Measurements from ENCODE around the gene HNRNPH2.
A peak's percentile ranks its signal among the peaks of the same experiment; 100 is the strongest.

Gene HNRNPH2

DNA sequence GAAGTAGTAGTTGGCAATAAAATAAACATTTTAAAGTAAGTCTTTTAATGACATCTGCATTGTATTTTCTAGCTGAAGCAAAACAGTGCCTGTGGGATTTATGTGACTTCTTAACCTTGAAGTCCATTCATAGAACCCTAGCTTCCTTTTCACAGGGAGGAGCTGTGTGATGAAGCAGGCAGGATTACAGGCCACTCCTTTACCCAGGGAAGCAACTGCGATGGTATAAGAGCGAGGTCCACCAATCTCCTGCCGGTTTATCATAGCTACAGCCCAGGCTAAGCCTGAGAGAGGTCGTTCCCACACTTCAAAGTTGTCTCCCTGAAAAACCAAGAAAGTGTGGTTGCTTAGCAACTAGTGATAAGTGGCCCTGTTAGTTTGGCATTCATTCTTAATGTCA is 10.2 kb upstream of the HNRNPH2 start:
- no peak for DNase-seq

- DNase-seq, result no peak
Observed at GRCh38 chrX:101398694-101399093, 9.3 kb upstream of the HNRNPH2 start.

- no peak for DNase-seq
Observed at GRCh38 chrX:101399825-101400224, 8.2 kb upstream of the HNRNPH2 start.

DNA sequence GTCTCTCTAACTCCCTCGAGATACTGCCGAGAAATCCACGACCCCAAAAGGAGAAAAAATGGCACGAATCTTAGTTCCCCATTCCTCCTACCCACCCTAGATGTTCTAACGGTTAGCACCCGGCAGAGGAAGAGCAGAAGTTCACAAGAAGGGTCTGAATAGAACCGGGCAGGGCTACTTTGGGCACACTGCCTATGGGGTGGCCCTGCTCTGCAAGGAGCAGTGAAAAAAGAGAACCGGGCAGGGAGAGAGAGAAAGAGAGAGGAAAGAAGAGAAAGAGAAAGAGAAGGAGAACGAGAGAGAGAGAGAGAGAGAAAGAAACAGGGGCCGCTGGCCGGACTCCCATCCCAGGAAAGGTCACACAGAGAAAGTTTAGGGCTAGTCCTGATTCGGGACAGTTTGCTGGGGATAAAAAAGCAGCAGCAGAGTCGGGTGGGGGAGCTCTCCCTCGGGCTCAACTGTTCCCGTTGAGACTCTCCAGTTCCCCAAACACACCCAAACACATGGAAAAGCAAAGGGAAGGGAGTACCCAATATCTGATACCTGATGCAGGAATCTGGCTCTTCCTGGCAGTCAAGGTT is 765 bp upstream of the HNRNPH2 start:
- no peak for DNase-seq

GRCh38 chrX:101408532-101408841 is 465 bp downstream of the HNRNPH2 start:
- DNase-seq, result no peak

- DNase-seq, result no peak
Observed at GRCh38 chrX:101409043-101409442, 1.0 kb downstream of the HNRNPH2 start.

DNA sequence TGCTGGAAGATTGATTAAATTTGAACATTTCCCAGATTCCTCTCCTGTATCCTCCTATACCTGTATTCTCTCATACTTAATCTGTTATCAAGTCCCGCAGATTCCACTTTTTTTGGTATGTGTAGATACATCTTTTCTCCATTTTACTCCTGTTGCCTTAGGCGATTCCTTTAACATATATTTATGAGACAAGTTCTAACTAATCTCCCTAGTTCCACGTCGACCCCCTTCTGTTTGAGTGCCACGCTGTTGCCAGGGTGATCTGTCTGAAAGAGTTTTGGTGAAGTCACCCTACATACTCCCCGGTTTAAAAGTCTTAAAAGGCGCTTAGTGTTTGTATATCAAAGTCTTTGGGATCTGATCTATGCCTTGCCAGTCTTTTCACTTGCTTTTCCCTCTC is 2.4 kb downstream of the HNRNPH2 start:
- no peak for DNase-seq

DNA sequence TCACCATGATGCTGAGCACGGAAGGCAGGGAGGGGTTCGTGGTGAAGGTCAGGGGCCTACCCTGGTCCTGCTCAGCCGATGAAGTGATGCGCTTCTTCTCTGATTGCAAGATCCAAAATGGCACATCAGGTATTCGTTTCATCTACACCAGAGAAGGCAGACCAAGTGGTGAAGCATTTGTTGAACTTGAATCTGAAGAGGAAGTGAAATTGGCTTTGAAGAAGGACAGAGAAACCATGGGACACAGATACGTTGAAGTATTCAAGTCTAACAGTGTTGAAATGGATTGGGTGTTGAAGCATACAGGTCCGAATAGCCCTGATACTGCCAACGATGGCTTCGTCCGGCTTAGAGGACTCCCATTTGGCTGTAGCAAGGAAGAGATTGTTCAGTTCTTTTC is 4.0 kb downstream of the HNRNPH2 start:
- no peak for DNase-seq

GRCh38 chrX:101415180-101416145 is 7.4 kb downstream of the HNRNPH2 start:
- DNase-seq, result no peak

DNA sequence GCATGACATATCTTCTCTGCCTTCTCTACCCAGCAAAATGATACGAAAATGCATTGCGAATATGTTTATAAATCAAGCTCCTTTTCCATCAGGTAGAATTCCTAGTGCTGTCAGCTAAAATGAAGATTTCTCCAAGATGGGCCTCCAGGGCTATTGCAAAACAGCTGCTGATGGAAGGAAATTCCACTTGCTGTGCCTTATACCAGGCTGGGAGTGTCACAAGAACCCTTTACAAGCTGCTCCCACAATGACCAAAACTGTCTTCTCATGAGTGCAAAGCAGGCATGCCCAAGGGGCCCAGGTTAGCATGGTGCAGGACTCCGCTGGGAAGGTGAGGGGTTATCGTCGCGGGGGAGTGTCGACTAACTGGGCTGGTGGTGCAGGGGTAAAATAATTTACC is 8.7 kb downstream of the HNRNPH2 start:
- DNase-seq, result no peak

GRCh38 chrX:101417190-101417589 is 9.2 kb downstream of the HNRNPH2 start:
- DNase-seq, result no peak

DNA sequence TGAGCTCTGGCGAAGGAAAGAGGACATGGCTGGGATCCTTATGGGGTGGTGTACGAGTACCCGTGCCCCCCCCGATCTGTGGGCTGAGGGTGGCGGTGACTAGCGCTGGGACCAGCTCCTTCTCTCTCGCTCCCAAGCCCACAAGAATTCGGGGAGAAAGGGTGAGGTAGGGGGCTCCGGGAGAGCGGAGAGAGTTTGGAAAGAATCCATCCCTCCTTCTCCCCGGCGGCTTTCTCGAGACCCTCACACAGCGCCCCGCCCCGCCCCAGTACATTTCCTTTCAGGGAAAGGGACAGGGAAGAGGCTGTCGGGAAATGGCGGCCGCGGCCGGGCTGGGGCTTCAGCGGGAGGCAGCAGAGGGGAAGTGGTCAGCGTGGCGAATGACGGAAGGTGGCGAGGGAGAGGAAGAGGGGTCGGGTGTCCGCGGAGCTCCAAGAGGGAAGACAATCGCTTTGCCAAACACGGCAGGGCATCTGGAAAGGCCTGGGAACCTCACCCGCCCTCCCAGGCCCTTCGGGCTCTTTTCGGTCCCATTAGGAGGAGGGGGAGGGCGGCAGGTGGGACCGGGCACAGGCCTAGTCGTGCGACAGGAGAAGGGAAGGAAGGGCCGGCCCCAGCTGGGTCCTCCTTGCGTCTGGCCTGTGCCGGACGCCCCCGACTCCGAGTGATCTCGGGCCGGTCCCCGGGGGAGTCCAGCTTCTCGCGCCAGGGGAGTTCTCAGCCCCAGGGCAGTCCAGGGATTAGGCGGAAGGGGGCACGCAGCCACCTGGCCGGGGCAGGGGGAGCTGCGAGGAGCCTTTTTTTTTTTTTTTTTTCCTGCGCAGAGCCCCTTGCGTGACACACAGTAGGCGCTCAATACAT is 10.2 kb downstream of the HNRNPH2 start:
- DNase-seq, result peak; percentile 19

DNA sequence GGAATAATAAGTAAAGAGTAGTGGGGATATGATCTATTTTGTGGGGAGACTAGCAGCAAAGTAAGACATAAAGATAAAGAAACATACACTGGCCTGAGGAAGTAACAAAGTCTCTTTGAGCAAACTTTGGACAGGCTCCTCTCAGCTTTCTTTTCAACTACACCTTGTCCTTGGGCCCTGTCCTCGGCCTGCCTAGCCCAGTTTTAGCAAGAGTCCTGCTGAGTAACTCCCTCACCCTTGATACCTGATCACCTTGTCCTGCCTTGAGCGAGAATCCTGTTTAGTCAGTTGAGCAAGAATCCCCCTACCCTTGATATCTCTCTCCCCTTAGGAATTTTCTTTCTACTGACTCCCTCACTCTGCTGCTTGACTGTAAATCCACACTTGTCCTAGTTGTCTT is 11.5 kb downstream of the HNRNPH2 start:
- DNase-seq, result no peak

DNA sequence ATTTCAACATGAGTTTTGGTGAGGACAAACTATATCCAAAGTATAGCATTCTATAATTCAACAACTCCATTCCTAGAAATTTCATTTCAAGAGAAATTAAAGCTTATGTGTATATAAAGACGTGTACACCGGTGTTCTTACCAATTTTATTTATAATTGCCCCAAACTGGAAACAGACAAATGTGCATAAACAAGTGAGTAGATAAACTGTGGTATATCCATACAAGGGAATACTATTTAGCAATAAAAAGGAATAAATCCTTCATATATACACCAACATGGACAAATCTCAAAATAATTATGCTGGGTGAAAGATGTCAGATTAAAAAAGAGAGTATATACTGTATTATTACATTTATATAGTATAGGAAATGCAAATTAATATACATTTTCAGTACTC is 19.9 kb downstream of the HNRNPH2 start:
- no peak for DNase-seq

DNA sequence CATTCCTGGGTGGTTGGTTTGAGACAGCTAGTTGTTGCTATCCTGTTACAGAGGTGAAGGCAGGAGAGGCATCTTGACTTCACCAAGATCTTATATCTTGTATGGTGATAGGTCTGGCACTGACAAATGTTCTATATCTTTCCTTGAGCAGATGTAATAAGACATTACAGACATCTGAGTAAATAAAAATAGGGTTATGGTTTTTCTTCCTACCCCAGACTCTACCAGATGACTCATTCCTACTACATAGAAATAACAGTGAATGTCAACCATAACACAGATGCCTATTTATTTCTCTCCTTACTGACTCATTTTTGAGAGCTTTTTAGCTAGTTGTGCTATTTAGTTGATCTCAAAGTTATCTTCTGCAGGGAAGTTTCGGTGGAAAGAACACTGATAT is 21.9 kb downstream of the HNRNPH2 start:
- DNase-seq, result no peak

GRCh38 chrX:101430457-101431078 is 22.5 kb downstream of the HNRNPH2 start:
- DNase-seq, result no peak

DNA sequence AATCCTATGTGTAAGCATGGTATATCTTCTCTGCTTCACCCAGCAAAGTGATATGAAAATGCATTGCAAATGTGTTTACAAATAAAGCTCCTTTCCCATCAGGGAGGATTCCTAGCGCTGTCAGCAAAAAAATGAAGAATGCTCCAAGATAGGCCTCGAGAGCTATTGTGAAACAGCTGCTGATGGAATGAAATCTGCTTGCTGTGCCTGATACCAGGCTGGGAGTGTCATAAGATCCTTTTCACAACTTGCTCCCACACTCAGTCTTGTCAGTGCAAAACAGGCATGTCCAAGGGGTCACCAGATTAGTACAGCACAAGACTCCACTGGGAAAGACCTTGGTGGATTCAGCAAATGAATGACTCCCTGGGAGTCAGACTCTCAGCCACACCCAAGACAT is 34.1 kb downstream of the HNRNPH2 start:
- no peak for DNase-seq

DNA sequence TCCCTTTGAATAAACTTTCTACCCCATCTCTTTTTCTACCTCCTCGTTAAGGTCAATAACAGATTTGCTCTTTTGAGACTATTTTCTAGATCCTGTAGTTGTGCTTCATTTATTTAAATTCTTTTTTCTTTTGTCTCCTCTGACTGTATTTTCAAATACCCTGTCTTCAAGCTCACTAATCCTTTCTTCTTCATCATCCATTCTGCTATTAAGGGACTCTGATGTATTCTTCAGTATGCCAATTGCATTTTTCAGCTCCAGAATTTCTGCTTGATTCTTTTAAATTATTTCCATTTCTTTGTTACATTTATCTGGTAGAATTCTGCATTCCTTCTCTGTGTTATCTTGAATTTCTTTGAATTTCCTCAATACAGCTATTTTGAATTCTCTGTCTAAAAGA is 41.3 kb downstream of the HNRNPH2 start:
- no peak for DNase-seq

DNA sequence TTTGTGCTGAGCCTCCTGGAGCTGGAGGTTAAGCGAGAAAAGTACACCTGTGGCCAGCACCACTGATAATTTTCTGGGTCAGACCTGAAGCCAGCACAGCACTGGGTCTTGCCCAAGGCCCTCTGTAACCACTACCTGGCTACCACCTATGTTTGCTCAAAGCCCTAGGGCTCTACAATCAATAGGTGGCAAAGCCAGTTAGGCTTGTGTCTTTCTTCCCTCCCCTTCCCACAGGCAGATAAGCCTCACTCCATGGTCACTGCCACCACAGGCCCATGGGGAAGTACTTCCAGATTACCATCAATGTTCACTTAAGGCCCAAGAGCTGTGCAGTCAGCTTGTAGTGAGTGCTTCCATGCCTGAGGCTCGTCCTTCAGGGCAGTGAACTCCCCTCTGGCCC is 42.1 kb downstream of the HNRNPH2 start:
- no peak for DNase-seq

DNA sequence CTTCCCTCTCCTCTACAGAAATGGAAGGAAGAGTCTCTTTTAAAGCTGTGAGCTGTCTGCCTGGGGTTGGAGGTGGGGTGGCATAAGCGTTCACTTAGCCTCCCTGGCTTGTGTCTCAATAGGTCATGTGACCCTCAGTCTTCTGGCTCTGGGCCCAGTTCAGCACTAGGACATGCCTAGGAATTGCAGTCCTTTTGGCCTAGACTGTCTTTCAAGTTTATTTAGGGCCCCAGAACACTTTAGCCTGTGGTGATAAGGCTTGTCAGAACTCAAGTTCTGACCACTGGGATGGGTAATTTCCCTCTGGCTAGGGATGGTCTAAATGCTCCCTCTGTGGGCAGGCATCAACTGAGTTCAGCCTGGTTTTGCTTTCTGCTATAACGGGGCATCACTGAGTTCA is 42.9 kb downstream of the HNRNPH2 start:
- no peak for DNase-seq

DNA sequence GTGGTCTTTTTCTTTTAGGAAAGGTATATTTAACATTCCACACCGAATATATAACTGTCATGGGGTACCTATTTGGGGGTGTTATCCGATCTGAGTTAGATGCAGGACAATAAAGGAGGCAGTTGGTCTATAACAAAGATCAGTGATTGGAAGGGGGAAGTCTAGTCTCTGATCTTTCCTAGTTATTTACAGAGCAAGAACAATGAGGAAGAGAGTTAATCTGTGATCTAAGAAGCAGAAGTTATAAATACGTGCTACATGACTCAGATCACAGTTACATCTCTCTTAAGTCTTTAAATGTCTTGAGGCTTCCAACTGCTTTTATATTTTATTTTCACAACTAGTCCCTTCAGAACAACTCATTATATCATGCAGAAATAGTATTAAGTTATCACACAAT is 44.0 kb downstream of the HNRNPH2 start:
- DNase-seq, result no peak

DNA sequence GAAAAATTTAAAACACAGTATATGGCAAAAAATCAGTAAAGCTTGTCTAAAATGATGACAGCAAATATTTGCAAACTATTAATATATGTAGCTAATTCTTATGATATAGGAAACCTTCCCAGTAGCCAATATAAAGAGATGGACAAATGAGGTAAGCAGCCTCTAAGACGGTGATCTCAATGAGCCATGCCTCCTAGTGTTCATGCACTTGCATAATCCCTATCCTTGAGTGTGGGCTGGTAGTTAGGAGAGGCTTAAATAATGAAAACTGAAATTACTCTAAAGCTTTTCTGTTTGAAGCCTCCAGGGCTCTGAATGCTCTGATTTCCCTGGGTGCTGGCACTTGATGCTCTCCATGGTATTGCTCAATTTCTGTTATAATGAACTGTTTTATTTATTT is 52.6 kb downstream of the HNRNPH2 start:
- no peak for DNase-seq

DNA sequence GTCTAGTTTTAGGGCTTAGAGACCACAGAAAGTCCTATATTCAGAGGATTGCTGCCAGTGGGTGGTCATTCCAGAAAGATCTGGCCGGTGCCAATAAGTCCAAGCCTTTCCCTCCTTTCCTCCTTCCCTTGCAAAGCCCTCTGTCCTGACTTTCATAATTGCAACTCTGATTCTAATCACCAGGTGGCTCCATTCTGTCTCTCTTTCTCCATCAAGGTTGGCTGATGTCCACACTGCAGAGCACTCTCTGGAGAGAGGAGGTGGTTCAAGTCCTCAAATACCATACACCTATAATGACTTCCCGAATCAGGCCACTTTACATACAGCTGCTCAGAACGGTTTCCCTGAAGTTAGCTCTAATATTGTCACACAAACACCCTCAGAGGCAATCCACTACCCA is 54.9 kb downstream of the HNRNPH2 start:
- no peak for DNase-seq

All from NK-92 treated with Interleukin-12 subunit alpha and Interleukin-12 subunit beta, amount 100 ng/mL, for 24 hours (cell line).